Activated CD4-positive, alpha-beta T cell treated with anti-CD3 and anti-CD28 coated beads, Interleukin-2, amount 10 ng/mL, durations not matched to agents 24 days and 14 days (primary cell): ENCODE data around the gene PPP6R2. TPM values are rescaled to one million over a fixed set of nuclear protein-coding genes. Genes with fewer than 3 reads are reported as not detected.
"Not testable (repeated sequence)": the region's sequence is repeated elsewhere in the genome, so short reads cannot be mapped to it uniquely, and the experiment has no call there.

ENCODE experiments used
- DNase-seq: peaks from one replicate; pipeline ENCODE4 v3.0.0; 2022
- H3K27ac Mint-ChIP-seq: one replicate; pipeline ENCODE4 v1.8.0; 2022; ENCODE audit warnings: mild to moderate bottlenecking, mixed read lengths
- H3K27me3 Mint-ChIP-seq: one replicate; pipeline ENCODE4 v1.8.0; 2022; ENCODE audit warnings: mixed read lengths
- H3K36me3 Mint-ChIP-seq: one replicate; pipeline ENCODE4 v1.8.0; 2022; ENCODE audit warnings: low read depth, mild to moderate bottlenecking, mixed read lengths
- H3K4me1 Mint-ChIP-seq: one replicate; pipeline ENCODE4 v1.8.0; 2021; ENCODE audit warnings: mixed read lengths
- H3K4me3 Mint-ChIP-seq: one replicate; pipeline ENCODE4 v1.8.0; 2022; ENCODE audit warnings: mild to moderate bottlenecking, moderate library complexity, mixed read lengths
- H3K9me3 Mint-ChIP-seq: one replicate; pipeline ENCODE4 v1.8.0; 2021; ENCODE audit warnings: mixed read lengths
- intact Hi-C: fragments of 100-400 bp; cut with micrococcal nuclease; formaldehyde crosslinking; loops from one replicate; pipeline ENCODE4 v1.15.1; 2023
- total RNA-seq: library from RNA; stranded (reverse); gene quantifications from 2 replicates; pipeline ENCODE4 v1.2.3, GENCODE V29; 2022

Gene PPP6R2
- total RNA-seq, 1 donor from 2014 or later: 44.0 TPM

DNA sequence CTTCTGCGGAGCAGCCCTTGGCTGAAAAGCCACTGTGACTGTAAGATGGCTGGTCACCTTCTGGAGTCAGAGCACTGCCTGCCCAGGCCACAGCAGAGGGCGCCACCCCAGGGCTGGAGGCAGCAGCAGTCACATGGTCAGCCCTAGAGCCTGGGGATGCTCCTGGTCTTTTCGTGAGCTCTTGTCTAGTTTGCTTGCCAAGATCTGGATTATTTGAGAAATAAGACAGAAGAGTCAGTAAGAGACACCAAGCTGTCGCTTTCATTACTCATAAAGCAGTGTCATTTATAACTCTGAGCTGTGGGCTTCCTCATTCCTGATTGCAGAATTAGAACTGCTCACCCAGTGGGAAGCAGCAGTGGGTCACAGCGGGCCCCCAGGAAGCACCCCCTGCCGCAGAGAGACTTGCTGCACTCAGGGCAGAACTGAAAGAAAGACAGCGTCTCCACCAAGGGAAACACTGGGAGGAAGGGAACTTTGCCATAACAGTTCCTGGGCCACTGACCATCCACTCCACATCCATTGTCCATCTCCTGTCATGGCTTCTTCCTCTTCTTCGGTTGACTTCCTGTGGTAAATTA, 56.7 kb downstream of the PPP6R2 start:
- H3K27me3 Mint-ChIP-seq: no peaks in the 10 kb centered on the region
- intact Hi-C loops: no loop called here
- DNase-seq: peak; percentile 68
- H3K9me3 Mint-ChIP-seq: no peaks in the 10 kb centered on the region
- H3K36me3 Mint-ChIP-seq: peaks cover 22% of the 10 kb centered on the region
- no peak overlapping the region for H3K4me3 Mint-ChIP-seq
- H3K27ac Mint-ChIP-seq: peak overlapping the region; percentile 73
- H3K4me1 Mint-ChIP-seq: peaks cover 26% of the 10 kb centered on the region

DNA sequence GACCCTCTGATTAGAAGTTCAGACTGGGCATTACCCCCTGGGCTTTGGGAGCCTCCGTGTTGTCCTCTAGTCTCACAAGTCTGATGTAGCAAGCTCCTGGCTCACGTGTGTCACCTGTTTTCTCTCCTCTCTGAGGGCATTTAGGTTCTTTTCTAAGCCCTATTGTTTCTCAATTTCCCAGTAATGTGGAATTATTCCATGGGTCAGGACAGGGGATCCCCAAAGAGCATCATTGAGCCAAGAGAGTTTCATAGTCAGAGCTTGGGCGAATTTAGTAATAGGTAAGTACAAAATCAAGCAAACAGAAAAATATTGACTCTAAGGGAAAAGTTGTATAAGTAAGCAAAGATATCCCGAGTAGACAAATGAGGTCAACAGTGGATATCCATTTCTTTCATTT, 57.3 kb downstream of the PPP6R2 start:
- Mint-ChIP-seq H3K27me3 (no peaks in the 10 kb centered on the region), H3K9me3 (no peaks in the 10 kb centered on the region), H3K4me3 (no peak overlapping the region), H3K4me1 (peaks cover 25% of the 10 kb centered on the region), H3K27ac (peak overlapping the region; percentile 73), H3K36me3 (peaks cover 19% of the 10 kb centered on the region)
- DNase-seq: no peak
- intact Hi-C loops: no loop called here

GRCh38 chr22:50400931-50401330, 57.8 kb downstream of the PPP6R2 start:
- intact Hi-C loops: no loop called here
- Mint-ChIP-seq H3K4me3 (no peak overlapping the region), H3K36me3 (peaks cover 21% of the 10 kb centered on the region), H3K4me1 (peaks cover 25% of the 10 kb centered on the region), H3K9me3 (no peaks in the 10 kb centered on the region), H3K27ac (peak overlapping the region; percentile 37), H3K27me3 (no peaks in the 10 kb centered on the region)
- DNase-seq: no peak

DNA sequence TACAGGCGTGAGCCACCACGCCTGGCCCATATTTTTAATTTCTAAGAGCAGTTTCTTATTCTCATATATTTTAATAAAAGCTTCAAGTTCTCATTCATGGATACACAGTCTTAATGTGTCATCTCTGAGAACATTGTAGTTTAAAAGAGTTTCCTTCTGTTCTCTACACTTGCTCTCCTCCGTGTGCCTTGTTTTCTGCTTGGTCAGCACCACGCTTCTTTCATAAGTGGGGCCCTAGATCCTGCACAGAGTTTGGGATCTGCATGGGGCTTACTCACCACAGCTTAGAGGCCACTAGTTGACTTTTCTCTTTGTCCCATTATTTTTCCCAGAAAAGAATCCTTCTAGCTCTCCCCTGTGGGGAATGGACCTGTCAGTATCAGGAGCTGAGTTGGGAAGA, 58.8 kb downstream of the PPP6R2 start:
- Mint-ChIP-seq H3K9me3 (no peaks in the 10 kb centered on the region), H3K27ac (no peak overlapping the region), H3K27me3 (no peaks in the 10 kb centered on the region), H3K36me3 (peaks cover 22% of the 10 kb centered on the region), H3K4me1 (peaks cover 20% of the 10 kb centered on the region), H3K4me3 (no peak overlapping the region)
- intact Hi-C loops: no loop called here
- no peak for DNase-seq

DNA sequence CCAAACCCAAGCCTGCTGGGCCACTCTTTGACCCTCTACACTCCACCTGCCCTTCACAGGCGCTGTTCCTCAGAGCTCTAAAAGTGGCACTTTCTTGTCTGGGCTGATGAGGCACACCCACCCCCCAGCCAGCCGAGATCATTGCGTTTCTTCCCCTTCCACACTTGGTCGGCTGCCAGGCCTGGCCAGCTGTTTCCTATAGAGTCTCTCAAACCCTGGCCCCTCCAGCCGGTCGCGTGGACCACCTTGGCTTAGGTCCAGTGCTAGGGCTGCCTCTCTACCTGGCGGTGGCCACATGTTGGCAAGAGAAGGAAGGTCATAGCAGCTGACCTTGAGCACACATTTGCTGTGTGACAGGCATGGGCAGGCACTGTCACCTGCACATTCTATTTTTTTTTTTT, 60.6 kb downstream of the PPP6R2 start:
- Mint-ChIP-seq H3K36me3 (peaks cover 28% of the 10 kb centered on the region), H3K4me3 (no peak overlapping the region), H3K9me3 (no peaks in the 10 kb centered on the region), H3K27ac (peak overlapping the region; percentile 45), H3K27me3 (no peaks in the 10 kb centered on the region), H3K4me1 (peaks cover 15% of the 10 kb centered on the region)
- intact Hi-C loops: no loop called here
- no peak for DNase-seq

DNA sequence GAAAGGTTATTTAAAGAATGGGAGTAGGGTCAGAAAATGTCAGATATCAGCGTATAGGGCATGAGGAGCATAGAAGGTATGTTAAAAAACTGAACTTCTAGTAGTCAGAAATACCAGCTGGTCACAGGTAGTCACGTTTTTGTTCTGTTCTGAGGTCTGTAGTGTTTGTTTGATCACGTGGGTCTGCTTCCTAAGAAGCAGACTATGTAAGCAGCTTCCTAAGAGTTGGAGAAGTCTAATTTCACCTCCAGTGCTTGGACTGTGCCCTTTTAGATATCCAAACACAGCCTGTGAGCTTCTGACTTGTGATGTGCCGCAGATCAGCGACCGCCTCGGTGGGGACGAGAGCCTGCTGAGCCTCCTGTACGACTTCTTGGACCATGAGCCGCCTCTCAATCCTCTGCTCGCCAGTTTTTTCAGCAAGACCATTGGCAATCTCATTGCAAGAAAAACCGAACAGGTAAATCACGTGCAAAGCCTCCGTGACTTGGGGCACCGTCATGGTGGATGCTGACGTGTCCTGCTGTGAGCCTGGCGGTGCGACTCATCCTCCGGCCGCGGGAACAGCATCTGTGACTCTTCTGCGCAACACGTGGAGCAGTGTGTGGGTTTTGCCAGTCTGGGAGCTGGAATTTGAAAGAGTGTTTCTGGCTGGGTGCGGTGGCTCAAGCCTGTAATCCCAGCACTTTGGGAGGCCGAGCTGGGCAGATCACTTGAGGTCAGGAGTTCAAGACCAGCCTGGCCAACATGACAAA, 63.5 kb downstream of the PPP6R2 start:
- Mint-ChIP-seq H3K4me3 (no peak overlapping the region), H3K27me3 (no peaks in the 10 kb centered on the region), H3K36me3 (peaks cover 28% of the 10 kb centered on the region), H3K27ac (peak overlapping the region; percentile 5), H3K9me3 (no peaks in the 10 kb centered on the region), H3K4me1 (peaks cover 3% of the 10 kb centered on the region)
- intact Hi-C loops: no loop called here
- DNase-seq: no peak

DNA sequence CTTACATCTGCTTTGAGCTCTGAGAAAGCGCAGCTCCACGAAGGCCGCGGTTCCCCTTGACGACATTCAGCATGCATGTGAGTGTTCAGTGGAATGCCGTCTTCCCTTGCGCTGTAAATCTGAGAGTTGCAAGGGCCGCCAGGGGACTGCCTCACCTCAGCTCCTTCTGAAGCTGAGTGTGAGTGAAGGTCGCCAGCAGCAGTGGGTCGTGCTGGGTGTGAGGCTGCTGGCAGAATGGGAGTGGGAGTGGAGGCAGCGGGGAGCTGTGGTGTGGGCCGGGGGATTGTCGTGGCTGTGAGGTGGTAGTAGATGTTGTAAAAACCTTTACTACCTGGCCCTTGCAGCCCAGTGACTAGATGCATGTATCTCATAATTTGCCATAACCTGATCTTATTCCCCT, 65.2 kb downstream of the PPP6R2 start:
- peaks cover 26% of the 10 kb centered on the region for H3K36me3 Mint-ChIP-seq
- H3K27me3 Mint-ChIP-seq: no peaks in the 10 kb centered on the region
- H3K9me3 Mint-ChIP-seq: no peaks in the 10 kb centered on the region
- DNase-seq: no peak
- intact Hi-C loops: no loop called here
- no peak overlapping the region for H3K4me3 Mint-ChIP-seq
- peaks cover 2% of the 10 kb centered on the region for H3K4me1 Mint-ChIP-seq
- no peak overlapping the region for H3K27ac Mint-ChIP-seq

GRCh38 chr22:50408954-50409353, 65.8 kb downstream of the PPP6R2 start:
- H3K27ac Mint-ChIP-seq, intact Hi-C loops, DNase-seq, H3K9me3 Mint-ChIP-seq, H3K27me3 Mint-ChIP-seq, H3K4me3 Mint-ChIP-seq, H3K4me1 Mint-ChIP-seq: not testable (repeated sequence)
- peaks cover 30% of the 10 kb centered on the region for H3K36me3 Mint-ChIP-seq

- H3K4me3 Mint-ChIP-seq: no peak overlapping the region
- no peak overlapping the region for H3K27ac Mint-ChIP-seq
- DNase-seq: no peak
- H3K4me1 Mint-ChIP-seq: no peaks in the 10 kb centered on the region
- intact Hi-C loops: no loop called here
- no peaks in the 10 kb centered on the region for H3K9me3 Mint-ChIP-seq
- H3K27me3 Mint-ChIP-seq: no peaks in the 10 kb centered on the region
- H3K36me3 Mint-ChIP-seq: peaks cover 25% of the 10 kb centered on the region
Observed at GRCh38 chr22:50414476-50415248, 71.5 kb downstream of the PPP6R2 start.

- Mint-ChIP-seq H3K4me3 (no peak overlapping the region), H3K9me3 (no peaks in the 10 kb centered on the region), H3K27me3 (no peaks in the 10 kb centered on the region), H3K36me3 (peaks cover 29% of the 10 kb centered on the region), H3K27ac (no peak overlapping the region), H3K4me1 (no peaks in the 10 kb centered on the region)
- intact Hi-C loops: no loop called here
- no peak for DNase-seq
Observed at GRCh38 chr22:50415426-50415825, 72.3 kb downstream of the PPP6R2 start.

DNA sequence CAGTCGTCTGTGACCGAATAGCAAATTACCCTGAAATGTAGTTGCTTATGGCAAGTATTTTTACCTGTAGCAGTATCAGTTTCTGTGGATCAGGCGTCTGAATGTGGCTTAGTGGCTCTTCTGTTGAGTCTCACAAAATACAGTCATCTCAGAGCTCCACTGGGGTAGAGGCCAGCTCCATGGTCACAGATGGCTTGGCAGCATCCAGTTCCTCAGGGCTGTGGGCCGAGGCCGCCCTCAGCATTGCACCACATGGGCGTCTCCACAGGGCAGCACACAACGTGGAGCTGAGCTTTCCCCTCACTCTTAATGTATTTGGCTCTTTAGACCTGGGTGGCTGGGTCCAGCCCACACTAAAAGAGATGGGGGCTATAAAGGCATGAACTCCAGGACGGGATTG, 73.9 kb downstream of the PPP6R2 start:
- H3K4me3 Mint-ChIP-seq: no peak overlapping the region
- intact Hi-C loops: no loop called here
- no peaks in the 10 kb centered on the region for H3K27me3 Mint-ChIP-seq
- no peaks in the 10 kb centered on the region for H3K4me1 Mint-ChIP-seq
- no peak overlapping the region for H3K27ac Mint-ChIP-seq
- H3K9me3 Mint-ChIP-seq: no peaks in the 10 kb centered on the region
- no peak for DNase-seq
- peaks cover 33% of the 10 kb centered on the region for H3K36me3 Mint-ChIP-seq

- Mint-ChIP-seq H3K27ac (no peak overlapping the region), H3K9me3 (no peaks in the 10 kb centered on the region), H3K36me3 (peaks cover 33% of the 10 kb centered on the region), H3K4me3 (no peak overlapping the region), H3K27me3 (no peaks in the 10 kb centered on the region), H3K4me1 (no peaks in the 10 kb centered on the region)
- intact Hi-C loops: no loop called here
- no peak for DNase-seq
Observed at GRCh38 chr22:50417411-50418210, 74.5 kb downstream of the PPP6R2 start.

DNA sequence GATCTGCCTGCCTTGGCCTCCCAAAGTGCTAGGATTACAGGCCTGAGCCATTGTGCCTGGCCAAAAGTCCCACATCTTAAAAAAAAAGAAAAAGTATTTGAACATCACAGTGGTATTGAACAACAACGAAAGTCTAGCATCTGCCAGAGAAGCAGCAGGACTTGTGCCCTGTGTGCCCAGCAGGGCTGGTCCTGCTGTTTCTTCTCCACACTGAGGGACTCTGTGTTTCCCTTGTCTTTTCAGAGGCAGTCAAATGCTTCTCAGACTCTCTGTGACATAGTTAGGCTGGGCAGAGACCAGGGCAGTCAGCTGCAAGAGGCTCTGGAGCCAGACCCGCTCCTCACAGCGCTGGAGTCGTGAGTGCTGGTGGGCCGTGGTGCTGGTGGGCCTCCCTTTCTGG, 75.5 kb downstream of the PPP6R2 start:
- no peak overlapping the region for H3K4me3 Mint-ChIP-seq
- H3K27me3 Mint-ChIP-seq: no peaks in the 10 kb centered on the region
- H3K27ac Mint-ChIP-seq: no peak overlapping the region
- no peaks in the 10 kb centered on the region for H3K9me3 Mint-ChIP-seq
- no peak for DNase-seq
- no peaks in the 10 kb centered on the region for H3K4me1 Mint-ChIP-seq
- H3K36me3 Mint-ChIP-seq: peaks cover 33% of the 10 kb centered on the region
- intact Hi-C loops: no loop called here

- Mint-ChIP-seq H3K9me3 (no peaks in the 10 kb centered on the region), H3K4me3 (no peak overlapping the region), H3K27ac (no peak overlapping the region), H3K27me3 (no peaks in the 10 kb centered on the region), H3K36me3 (peaks cover 32% of the 10 kb centered on the region), H3K4me1 (no peaks in the 10 kb centered on the region)
- intact Hi-C loops: no loop called here
- no peak for DNase-seq
Observed at GRCh38 chr22:50419116-50419515, 76.0 kb downstream of the PPP6R2 start.
